ENCODE results near the gene LPCAT3.

LPCAT3 gene

DNA sequence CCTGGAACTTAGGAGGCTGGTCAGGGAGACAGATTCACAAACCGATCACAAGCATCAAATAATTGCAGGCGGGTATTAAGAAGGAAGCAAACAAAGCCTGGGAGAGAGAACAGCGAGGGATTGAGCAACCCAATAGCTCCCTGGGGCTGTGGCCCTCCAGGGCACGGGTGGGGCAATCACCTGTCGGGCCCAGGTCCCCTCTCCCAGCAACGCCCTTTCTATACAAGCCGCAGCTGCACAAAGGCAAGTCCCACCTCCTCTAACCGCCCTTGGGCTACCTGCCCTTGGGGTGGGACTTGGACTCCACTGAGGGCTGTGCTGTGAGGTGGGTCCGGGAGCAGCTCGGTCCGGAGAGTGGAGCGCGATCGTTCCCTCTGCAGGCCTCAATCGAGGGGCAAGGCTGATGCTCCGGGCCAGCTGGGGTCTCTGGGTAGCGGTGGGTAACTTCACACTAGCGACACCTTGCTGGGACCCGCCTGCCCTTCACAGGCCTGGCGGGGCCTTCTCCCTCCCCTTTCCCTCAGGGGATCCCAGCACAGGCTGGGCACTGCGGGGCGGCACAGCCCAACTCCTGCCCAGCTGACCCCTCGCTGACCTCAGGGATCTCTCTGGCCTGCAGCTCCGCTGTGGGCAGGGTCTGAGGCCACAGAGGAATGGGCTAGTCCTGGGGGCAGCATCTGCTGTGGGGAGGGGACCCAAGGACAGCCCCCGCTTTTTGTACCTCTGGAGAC is 55.8 kb downstream of the LPCAT3 start:
- DNase-seq = peak; percentile 33

DNA sequence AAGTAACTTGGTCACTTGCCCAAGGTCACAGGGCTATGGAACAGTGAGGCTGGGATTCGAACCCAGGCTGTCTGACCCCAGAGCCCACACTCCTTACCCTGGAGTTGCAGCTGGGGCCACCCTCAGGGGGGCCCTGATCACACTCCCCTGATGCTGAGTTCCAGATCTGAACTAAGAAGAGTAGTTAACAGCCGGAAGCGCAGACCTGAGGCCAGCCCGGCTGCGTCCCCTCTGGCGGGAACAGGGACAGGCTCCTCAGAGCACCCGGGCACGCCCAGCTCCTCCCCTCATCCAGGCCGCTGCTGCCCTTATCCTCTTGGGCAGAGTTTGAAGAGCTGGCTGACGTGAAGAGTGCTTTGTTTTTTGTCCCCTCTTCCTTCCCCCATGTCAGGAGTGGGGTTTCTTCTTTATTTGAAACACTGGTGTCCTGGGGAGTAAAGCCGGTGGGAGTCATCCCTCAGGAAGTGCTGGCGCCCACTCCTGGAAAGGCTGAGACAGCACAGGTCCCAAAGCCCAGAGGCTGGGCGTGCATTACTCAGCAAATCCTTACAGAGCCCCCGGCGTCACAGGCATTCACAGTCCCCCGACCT is 56.5 kb downstream of the LPCAT3 start:
- DNase-seq = peak; percentile 76

DNA sequence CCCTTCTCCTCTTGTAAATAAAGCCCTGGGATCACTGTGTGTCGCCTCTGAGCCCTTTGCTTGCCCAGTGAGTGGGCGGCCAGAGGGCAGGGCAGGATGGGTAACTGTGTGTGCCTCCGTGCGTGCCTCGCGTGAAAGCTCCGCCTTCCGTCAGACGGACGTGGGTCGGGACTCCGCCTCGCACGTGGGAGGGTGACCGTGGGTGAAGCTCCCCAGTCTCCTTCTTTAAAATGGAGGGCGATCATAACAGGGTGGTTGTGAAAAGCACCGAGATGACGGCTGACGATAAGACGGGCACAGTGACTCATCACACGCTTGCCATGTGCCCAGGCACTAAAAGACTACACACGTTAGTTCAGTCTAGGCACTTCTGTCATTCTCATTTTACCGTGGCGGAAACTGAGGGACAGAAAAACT is 57.0 kb downstream of the LPCAT3 start:
- peak; percentile 30 for DNase-seq

DNA sequence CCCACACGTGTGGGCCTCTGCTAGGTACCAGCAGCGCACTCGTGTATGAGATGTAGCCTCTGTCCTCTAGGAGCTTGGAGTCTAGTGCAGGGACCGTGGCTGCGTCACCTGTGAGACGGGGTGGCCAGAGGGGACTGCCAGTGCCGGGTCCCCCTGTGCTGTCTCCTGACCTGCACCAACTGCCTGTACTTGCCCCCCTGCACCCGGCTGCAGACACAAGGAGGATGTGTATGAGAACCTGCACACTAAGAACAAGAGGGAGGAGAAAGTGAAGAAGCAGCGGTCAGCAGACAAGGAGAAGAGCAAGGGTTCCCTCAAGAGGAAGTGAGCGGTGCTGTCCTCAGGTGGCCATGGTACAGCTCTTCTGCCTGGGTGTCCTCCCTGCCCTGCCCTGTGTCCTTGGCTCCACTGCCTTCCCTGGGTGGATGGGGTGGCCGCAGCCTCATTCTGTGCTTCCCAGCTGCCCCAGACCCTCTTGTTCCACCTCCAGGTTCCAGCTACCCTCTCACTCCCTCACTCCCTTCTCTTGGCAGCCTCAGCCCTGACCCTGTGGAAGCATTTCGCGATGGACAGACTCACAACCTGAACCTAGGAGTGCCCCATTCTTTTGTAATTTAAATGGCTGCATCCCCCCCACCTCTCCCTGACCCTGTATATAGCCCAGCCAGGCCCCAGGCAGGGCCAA is 57.5 kb downstream of the LPCAT3 start:
- peak; percentile 49 for DNase-seq

DNA sequence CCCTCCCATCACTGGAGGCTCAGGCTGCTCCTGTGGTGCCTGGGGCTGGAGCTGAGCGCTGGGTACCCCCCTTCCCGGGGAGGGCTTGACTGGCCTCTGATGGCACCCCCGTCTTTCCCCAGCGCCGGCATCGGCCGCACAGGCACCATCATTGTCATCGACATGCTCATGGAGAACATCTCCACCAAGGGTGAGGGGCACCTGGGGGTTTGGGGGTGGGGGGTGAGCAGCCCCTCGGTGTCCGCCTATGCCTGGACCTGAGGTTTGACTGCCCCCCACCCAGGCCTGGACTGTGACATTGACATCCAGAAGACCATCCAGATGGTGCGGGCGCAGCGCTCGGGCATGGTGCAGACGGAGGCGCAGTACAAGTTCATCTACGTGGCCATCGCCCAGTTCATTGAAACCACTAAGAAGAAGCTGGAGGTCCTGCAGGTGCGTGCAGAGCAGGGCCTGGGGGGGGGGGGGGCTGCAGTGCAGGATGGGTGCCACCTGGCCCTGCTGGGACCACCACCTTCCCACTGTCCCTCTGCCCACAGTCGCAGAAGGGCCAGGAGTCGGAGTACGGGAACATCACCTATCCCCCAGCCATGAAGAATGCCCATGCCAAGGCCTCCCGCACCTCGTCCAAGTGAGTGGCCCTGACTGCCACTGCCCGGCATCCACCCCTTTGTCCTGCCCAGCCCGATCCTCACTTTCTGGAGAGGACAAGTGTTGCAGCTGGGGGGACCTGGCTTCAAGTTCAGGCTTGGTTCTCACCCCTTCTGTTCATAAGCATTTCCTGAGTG is 58.3 kb downstream of the LPCAT3 start:
- peak; percentile 26 for DNase-seq

DNA sequence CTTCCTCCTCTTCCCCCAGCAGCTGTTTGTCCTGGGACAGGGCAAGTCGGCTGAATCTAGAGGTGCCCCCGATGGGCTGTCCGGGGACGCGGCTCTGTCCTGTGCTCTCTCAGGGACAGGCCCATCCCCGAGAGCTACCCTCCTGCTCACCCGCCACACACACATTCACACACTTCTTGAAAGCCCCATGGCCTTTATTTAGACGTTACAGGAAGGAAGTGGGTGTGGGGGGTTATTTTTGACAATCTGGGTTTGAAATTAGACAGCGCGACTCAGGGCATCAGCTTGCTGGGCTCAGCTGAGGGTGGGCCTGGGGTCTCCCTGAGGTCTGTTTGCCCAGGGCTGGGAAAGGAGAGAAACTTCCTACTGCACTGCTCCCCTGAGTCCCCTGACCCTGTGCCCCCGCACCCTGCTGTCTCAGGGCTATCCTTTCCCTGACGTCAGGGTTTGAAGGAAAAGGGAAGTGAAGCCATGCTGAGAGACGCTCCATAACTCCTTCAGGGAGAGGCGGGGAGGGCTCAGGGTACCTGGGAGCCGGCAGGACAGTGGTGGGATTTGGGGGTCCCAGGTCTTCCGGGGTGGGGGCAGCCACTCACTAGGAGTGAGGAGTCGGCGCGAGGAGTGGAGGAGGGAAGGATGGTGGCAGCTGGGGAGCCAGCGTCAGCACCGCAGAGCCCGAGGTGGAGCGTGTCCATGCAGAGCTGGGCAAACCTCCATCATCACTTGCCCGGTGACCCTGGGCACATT is 59.0 kb downstream of the LPCAT3 start:
- peak; percentile 46 for DNase-seq

DNA sequence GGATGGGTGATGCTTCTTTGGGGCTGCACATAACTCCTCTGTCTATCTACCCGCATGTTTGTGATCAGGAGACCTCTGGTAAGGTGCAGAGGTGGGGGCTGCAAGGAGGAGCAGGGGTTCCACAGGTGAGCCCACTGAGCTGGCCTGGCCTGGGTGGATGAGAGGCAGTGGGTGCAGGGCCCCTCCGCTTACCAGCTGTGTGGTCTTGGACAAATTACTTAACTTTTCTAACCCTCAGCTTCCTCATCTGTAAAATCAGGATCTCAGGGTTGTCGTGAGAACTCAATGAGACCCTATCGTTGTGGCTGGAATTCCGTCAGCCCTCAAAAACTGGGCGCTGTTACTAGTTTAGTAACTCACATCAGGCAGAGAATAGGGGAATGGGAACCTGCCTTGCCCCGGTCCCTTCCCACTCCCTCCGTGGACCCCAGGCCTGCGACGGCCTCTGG is 59.6 kb downstream of the LPCAT3 start:
- no peak for DNase-seq

DNA sequence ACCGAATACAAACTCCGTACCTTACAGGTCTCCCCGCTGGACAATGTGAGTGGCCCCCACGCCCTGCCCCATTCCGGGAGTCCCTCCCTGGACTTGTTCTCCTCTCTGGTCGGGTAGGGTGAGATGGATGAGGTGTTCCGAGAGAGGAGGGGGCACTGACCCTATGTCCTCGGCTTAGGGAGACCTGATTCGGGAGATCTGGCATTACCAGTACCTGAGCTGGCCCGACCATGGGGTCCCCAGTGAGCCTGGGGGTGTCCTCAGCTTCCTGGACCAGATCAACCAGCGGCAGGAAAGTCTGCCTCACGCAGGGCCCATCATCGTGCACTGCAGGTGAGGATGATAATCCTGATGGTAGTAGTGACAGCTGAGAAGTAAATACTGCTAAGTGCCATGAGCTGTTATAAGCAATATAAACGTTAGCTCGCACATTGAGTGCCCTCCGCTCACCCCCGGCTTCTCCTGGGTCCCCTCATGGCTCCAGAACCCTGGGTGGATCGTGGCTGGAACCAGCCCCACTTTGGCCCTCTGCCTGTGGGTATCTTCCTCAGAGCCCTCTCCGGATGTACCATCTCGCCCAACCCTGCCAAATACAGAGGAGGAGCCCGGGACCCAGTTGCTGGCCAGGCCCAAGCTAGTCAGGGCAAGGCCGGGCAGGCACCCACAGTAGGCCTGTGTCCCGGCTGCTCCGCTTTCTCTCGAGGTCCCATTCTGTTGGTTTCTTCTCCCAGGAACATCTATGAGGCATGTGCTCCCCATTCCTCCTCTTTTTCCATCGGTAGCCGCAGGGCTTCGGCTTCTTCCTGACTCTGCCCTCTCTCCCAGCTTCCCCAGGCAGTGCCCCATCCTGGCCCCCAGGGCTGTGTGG is 60.3 kb downstream of the LPCAT3 start:
- no peak for DNase-seq

DNA sequence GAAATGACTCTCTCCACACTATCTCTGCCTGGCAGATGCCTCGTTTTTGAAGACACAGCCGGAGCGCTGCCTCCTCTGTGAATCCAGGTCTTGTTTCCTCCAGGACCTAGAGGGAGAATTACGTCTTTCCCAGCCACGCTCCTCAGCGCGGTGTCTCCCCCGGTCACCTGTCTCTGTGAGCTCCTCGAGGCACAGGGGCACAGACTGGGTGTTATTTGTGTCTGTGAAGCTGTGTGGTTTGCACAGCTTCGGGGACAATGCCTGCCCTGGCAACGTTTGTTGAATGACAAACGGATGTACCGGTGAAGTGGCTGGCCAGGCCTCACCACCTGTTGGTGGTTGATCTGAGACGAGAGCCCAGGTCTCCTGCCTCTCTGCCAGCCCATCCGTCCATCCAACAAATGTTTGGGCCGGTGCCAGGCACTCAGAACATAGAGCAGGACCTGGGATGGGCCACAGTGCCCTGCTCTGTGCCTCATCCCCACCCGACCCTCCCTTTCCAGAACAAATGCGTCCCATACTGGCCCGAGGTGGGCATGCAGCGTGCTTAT is 61.0 kb downstream of the LPCAT3 start:
- DNase-seq = no peak

DNA sequence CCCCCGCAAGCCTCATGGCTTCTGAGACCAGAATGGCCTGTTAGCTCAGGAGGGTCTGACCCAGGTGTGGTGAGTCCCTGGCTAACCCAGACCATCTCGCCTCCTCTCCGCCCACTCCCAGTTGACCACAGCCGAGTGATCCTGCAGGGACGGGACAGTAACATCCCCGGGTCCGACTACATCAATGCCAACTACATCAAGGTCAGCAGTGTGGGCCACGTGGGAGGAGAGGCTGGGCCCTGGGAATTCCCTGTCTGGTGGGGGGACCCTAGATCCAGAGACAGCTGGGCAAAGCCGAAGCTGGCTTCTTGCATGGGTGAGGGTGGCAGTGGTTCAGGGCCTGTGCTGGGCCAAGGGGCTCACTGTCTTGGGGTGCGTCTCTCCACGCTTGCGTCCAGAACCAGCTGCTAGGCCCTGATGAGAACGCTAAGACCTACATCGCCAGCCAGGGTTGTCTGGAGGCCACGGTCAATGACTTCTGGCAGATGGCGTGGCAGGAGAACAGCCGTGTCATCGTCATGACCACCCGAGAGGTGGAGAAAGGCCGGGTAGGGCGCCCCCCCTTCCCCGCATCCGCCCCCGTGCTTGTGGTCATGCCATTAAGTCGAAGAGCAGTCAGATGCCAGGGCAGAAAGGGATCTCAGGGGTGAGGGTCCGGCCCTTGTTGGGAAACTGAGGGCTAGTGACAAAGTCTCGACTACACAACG is 62.1 kb downstream of the LPCAT3 start:
- no peak for DNase-seq

DNA sequence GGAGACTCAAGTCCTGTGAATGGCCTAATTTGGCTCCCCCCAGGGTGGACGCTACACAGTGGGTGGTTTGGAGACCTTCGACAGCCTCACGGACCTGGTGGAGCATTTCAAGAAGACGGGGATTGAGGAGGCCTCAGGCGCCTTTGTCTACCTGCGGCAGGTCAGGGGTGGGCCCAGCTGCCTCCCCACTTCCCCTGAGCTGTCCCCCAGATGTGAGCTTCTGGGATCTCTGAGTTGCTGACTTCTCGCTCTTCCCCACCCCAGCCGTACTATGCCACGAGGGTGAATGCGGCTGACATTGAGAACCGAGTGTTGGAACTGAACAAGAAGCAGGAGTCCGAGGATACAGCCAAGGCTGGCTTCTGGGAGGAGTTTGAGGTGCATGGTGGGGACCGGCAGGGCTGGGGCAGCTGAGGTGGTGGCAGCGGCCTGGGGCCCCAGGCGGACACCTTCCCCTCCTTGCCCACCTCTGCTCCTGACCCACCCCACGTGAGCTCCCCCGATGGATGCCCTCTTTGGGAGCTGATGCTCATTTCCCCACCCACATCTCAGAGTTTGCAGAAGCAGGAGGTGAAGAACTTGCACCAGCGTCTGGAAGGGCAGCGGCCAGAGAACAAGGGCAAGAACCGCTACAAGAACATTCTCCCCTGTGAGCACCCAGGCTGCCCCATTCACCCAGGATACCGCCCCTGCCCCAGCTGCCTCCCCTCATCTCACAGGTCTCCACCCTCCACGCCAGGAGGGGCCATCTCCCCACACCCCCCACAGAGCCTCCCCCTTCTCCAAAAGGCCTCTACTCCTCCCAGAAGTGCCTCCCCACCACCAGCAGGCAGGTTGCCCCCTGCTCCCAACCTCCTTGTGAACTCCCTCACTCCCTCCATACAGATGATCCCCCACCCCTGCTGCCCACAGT is 62.9 kb downstream of the LPCAT3 start:
- no peak for DNase-seq

DNA sequence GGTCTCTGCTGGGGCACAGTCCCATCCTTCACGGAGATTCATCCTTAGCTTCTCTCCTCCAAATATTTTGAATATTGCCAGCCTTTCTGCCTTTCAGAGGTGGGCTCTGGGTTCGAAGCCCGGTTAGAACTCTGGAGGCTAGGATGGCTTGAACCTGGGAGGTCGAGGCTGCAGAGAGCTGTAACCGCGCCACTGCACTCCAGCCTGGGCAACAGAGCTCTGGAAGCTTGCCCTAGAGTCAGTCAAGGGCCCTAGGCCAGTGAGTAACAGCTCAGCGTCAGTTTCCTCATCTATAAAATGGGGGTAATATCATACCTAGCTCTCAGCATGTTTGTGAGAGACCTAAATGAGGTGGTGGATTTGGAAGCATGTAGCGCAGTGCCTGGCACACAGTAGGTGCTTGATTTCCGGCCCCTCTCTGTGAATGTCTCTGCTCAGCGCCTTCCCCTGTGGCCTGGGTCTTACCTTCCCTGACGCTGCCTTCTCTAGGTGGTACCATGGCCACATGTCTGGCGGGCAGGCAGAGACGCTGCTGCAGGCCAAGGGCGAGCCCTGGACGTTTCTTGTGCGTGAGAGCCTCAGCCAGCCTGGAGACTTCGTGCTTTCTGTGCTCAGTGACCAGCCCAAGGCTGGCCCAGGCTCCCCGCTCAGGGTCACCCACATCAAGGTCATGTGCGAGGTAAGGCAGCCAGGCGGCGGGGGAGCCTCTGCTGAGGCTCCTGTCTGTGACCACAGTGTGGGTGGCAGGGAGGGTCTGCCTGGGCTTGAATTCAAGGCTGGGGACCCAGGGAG is 63.8 kb downstream of the LPCAT3 start:
- DNase-seq = no peak

DNA sequence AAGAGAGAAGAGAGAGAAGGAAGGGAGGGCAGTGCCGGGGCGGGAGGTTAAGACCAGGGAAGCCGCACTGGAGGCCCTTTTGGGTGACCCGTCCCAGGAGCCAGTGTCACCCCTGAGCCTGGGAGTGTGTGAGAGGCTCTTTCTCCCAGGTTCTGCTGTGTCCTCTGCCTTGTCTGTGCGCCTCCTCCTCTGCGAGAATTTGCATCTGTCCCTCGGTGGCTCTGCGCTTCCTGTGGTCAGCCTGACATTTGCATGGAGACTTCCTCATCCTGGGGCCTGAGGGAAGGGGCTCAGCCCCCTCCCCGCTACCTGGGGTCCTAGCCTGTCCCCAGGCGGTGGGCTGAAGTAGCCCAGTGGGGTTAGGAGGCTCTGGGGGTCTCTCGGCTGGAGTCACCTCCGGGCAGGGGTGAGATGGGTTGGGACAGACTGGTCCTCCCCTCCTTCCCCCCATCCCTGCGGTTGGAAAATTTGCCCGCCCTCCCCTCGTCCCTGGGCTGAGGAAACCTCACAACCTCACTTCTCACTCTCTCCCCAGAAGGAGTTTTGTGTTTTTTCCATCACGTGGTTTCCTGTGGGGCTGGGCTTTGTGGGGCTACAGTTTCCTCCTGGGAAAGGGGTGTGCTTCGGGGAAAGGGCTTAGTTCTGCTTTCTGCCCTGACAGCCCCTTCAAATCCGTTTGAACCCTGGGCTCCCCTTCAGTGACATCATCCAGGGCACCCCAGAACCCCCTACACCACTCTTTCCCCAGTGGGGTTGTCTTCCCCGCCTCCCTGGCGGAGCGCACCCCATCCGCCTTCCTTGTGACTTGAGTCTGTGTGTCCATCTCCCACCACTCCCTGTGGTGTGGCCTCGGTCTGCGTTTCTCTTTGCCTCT is 64.6 kb downstream of the LPCAT3 start:
- DNase-seq = peak; percentile 92

DNA sequence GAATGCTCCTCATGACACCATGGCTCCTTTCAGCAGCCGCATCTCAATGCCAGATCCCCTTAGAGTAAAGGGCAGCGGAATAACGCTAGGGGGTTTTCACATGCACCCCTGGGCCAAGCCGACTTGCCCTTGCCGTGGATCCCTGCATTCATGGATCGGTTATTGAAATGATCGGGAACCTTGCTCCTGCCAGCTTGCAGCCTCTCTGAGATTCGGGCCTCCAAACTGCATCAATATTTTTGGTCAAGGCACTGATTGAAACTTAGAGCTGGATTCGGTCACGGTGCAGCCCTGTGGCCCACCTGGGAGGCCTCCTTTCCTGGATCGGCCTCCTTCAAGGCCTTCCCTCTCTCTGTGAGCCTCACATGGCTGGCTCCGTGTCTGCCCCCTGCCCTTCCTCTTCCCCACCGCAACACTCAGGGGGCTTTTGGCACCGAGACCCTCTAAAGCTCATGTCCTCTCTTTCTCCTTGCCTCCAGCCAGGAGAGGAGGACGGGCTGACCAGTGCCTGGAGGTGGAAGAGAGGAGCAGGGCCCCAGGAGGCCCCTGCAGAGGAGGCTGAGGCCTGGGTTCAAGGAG is 65.3 kb downstream of the LPCAT3 start:
- no peak for DNase-seq

DNA sequence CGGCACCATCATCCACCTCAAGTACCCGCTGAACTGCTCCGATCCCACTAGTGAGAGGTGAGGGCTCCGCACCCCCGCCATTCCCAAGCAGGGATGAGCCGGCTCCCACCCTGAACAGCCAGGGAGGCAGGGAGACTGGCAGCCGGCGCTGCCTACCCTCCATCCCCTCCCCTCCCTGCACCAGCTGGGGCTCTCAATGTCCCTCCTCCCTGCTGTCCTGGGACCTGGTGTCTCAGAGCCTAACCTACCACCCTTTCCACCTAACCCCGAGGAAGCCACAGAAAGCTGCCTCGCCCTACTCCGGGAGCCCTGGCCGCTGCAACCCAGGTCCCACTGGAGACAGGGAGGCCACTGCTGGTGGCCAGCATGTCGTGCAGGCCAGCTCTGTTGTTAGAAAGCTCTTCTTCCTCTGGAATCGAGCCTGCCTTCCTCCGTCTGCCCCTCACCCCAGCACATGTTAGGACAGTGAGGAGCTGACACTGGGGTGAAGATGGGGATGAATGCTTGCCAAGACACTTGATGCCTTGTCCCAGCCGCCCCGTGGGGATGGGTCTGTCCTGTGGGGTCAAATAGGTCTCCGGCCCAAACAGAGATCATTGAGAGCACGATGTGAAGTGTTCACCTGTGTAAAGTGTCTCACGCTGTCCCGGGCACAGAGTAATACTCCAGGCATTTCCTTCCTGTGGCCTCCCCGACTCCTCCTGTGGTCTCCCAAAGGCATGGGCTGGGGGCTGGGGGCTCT is 66.0 kb downstream of the LPCAT3 start:
- no peak for DNase-seq

DNA sequence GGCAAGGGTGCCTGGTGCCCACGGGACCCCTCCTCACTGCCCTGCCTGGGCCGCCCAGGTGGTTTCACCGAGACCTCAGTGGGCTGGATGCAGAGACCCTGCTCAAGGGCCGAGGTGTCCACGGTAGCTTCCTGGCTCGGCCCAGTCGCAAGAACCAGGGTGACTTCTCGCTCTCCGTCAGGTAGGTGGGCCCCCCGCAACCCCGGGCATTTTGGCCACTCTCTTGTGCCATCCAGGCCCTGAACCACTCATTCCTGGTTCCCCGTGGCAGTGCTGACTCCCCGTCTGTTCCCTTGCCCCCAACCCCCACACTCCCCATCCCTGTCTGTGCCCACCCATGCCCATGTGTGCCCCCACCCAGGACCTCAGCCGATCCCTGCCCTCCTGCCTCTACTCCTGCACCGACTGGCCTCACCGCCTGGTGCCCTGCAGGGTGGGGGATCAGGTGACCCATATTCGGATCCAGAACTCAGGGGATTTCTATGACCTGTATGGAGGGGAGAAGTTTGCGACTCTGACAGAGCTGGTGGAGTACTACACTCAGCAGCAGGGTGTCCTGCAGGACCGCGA is 66.6 kb downstream of the LPCAT3 start:
- DNase-seq = no peak

Measured in femur (tissue), 1 donor.